HK-2 (cell line): ENCODE results near the gene KRT33A.
"Not testable (repeated sequence)": the region's sequence is repeated elsewhere in the genome, so short reads cannot be mapped to it uniquely, and the experiment has no call there.

ENCODE experiments used
- DNase-seq: peaks from one replicate; pipeline ENCODE4 v3.0.0-alpha.2; 2018; ENCODE audit not compliant: unreplicated experiment

KRT33A gene

DNA sequence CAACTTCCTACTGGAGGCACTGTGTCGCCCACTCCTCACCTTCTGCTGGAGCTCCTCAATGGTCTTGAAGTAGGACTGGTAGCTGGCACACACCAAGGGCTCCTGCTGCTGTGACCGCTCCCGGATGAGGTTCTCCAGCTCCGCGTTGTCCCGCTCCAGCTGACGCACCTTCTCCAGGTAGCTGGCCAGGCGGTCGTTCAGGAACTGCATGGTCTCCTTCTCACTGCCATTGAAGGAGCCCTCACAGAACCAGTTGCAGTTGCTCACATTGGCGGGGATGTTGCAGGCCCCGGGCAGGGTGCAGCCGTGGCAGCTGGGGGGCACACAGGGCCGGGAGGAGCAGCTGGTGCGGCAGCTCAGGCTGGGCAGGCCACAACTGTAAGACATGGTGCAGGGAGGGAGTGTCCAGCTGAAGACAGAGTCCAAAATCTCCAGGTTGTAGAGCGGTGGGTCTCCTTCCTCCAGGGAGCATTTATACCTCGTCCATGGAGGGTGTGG is at the start of gene KRT33A:
Gene KRT33A (minus strand): TSS at position 448 of the 498 bp plus-strand sequence. CDS start 61 bp downstream, at position 387.
- DNase-seq, result not testable (repeated sequence)

DNA sequence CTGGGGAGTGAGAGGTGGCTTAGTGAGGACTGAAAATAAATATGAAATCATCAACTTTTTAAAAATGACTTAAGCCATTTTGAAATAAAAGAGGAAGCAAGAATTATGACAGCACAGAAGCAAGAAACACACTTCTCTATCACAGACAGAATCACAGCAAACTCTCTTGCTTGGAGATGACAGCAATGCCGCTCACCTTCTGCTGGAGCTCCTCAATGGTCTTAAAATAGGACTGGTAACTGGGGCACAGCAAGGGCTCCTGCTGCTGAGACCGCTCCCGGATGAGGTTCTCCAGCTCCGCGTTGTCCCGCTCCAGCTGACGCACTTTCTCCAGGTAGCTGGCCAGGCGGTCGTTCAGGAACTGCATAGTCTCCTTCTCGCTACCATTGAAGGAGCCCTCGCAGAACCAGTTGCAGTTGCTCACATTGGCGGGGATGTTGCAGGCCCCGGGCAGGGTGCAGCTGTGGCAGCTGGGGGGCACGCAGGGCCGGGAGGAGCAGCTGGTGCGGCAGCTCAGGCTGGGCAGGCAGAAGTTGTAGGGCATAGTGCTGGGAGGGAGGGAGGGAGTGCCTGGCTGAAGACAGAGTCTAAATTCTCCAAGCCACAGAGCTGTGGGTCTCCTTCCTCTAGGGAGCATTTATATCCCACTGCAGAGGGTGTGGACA is 46.5 kb upstream of the KRT33A start, which contains the start of gene KRT31:
Gene KRT31 (minus strand): TSS at position 613 of the 665 bp plus-strand sequence. CDS start 69 bp downstream, at position 544.
- DNase-seq, result no peak

DNA sequence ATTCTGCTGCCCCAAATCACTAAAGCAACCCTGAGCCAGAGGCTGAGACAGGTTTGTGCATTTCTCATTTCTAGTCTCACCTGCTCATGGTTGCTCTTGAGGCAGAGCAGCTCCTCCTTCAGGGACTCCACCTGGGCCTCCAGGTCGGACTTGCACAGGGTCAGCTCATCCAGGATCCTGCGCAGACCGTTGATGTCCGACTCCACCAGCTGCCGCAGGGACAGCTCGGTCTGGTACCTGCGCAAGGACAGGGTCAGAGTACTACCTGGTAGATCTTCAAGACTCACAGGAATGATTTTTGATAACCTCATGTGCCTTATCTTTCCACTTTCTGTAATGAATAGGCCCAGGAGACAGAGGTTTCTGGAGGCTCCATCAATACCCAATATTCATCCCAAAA is 45.7 kb upstream of the KRT33A start:
- no peak for DNase-seq

DNA sequence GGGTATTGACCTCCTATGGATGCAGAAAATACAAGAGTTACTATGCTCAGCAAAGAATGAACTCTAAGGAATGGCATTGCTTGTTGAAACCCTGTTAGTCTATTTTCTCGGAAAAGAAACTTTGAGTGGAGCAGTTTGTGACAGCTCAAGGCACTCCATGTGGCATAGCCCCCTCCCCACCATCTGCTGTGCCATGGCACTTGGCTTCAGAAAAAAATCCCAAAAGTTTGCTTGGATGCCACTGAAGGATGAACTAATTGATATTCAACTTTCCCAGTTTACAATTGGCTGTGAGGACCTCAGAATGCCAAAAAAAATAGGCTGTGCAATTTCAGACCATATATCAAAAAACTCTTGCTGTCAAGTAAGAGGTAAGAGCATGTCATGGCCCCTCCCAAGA is 45.0 kb upstream of the KRT33A start:
- DNase-seq, result no peak

DNA sequence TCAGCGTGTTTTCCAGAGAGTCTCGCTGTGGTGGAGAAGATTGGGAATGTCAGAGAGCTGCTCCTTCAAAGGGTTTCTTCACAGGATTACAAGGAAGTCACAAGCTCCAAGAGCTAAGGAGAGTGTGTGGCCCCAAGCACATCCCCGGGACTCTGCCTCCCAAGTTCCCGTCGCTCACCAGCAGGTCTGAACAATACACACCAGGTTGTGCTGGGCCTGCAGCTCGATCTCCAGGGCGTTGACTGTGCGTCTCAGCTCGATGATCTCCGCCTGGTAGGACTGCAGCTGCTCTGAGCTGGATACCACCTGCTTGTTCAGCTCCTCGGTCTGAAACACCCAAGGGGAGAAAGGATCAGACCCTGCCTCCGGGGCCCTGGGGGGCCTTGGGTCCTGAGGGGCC is 44.4 kb upstream of the KRT33A start:
- not testable (repeated sequence) for DNase-seq

DNA sequence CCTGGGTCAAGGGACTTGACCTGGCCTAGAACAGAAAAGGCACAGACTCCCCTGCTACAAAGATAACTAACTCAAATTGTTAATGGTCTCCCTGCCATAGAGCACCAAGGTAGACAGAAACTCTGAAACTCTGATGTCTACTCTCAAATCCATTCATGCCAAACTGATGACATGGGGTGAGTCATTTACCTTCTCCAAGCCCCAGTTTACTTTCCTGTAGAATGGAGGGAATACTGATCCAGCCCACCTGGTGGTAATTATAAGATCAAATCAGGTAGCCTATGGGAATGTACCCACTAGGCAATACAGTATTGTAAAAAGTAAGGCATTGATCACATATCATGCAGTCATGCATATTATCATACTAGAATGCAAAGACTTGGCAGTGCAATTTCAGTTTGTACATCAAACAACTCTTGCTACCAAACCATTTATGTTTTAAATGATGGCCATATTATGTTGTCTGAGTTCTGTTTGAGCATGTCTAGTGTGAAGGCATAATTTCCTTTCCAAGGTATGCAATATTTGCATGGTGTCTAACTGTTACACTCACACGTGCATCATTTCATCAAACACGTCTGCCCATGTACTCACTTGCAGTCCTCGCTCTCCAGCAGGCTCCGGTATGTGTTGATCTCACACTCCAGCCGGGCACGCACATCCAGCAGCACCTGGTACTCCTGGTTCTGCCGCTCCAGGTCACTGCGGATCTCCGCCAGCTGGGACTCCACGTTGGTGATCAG is 43.8 kb upstream of the KRT33A start:
- no peak for DNase-seq

DNA sequence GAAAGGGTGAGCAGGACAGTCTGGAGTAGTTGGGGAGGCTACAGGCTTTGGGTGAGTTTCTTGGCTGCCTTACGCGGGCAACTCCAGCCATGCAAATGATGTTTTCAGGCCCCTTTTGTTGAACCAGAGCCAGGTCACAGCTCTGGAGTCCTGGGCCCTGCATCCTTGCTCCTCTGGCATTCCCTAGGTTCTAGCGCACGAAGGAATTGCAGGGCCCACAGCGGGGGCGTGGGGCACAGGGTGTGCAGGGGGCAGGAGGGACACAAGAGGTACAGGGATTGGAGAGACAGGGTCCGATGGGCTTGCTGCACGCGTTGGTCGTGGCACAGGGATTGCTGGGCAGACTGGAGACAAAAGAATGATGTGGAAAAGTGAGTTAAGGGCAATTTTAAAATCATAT is 43.2 kb upstream of the KRT33A start:
- no peak for DNase-seq

DNA sequence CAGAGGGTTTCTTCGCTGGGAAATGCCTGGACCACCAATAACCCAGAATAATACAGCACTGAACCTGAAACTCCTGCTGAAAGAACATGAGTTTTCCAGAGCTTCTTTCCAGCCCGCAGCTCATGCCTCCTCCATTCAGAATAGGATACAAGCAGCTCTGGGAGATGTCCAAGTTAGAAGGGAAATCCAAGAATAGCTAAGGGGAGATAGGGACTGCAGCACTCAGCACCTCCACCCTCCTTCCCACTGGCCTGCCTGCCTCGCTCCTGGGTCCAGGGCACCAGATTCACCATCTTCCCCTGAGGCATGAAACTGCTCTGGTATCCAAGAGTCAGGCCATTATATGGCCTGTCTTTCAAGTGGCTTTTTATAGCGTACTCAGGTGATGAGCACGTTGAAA is 42.7 kb upstream of the KRT33A start:
- no peak for DNase-seq

DNA sequence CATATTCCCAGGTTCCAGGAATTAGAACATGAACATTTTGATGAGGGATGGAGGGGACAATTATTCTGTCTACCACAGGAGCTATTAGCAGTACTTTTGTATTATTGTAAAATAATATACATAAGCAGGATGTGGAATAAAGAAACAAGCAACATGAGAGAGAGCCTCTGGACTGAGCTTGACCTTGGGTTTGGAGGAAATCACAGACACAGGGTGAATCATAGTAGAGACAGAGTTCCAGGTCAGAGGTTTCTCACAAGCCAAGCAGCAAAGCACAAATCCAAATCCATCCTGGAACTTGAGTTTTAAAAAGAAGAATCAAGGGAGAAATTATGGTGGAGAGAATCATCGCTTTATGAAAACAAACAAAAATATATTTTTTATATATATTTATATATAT is 41.6 kb upstream of the KRT33A start:
- no peak for DNase-seq

DNA sequence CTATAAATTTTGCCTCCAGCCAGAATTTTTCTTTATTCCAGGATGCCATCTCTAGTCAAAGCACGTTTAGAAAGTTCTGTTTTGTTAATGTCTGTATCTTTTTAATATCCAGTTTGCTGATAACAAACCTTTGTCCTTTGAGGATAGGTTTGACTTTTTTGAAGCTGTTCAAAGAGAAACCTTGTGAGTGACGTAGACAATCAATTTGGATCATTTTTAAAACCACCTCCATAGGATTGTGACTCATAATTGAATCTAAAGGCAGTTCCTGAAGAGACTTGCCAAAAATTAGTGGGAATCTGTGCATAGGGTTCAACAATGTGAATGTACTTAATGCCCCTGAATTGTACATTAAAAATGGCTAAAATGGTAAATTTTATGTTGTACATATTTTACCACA is 40.9 kb upstream of the KRT33A start:
- no peak for DNase-seq

DNA sequence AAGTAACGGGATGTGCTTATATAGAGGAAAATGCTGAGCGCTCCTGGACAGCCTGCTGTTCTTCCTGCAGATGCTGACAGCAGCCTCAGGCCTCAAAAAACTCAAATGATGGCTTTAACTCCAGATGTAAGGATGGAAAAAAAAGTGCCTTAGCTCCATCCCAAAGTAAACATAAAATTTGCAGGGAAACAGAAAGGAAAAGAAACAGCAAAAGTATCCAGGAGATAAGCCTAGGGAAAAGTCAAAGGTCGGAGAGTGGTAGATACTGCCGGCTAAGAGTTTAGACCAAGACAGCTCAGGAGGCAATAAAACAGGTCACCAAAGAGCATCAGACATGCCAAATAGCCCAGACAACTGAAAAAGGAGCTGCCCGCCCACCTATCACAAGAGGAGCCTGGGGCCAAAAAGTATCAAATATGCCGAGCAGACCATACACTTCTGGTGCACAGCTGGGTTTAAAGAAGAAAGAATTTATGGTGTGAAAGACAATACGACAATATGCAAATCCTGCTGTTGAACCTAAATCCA is 39.8 kb upstream of the KRT33A start:
- DNase-seq, result no peak

DNA sequence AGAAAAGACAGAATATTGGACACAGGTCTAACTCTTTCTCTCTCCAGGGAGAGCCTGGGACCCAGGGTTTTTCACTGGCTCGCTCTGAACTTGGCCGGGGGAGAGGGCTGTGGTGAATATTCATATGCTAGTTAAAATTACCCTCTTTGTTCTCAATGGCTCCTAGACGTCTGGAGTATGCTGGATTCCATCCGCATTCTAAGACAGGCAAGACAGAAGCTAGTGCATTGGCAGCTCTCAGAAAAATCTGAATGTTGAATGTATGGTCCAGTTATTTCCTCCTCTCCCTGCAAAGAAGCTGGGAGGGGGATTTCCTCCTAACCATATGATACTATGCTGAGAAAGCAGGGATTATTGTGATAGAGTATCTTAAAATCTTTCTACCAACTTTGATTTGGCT is 37.0 kb upstream of the KRT33A start:
- DNase-seq, result no peak

DNA sequence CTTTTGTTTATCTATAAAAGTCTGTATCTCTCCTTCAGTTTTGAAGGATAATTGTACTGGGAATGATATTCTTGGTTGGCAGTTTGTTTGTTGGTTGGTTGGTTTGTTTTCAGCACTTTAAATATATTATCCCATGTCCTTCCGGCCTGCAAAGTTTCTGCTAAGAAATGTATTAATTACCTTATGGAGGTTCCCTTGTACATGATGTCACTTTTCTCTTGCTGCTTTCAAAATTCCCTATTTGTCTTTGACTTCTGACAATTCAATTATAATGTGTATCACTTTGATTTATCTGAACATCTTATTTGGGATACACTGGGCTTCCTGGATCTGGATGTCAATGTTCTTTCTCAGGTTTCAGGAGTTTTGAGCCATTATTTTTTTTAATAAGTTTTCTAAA is 35.6 kb upstream of the KRT33A start:
- no peak for DNase-seq

DNA sequence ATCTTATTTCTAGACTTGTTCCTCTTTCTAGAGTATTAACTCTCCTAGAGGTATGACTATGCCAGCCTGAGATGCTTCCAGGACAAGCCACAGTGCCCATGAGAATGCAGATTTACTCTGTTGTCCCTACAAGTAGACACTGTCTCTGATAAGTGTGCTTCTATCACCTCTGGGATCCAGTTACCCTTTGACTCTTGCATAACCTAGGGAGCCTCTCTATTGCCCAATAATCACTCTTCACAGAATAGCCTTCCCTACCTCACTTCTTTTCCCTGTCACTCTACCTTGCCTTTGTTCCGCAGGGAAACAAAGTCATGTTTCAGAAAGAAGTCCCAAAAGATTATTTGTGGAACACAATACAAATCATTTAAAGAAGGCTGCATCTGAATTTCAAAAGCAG is 33.1 kb upstream of the KRT33A start:
- no peak for DNase-seq

DNA sequence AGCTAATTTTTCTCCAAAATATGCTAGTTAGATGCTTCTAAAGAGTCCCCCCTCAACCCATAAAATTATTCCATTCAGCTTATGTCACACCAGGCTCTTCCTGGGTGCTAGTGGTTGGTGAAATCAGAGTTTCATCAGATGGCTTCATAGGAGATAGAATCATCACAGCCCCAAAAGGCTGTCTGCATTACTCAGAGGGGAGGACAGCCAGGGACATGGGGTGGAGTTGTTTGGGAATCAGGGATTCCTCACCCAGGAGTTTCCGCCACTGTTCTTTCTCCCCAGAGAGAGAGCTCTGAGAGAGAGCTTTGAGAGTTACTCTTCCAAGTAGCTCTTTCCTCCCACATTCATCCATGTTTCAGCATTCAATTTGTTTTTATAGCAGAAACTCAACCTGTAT is 31.8 kb upstream of the KRT33A start:
- no peak for DNase-seq

DNA sequence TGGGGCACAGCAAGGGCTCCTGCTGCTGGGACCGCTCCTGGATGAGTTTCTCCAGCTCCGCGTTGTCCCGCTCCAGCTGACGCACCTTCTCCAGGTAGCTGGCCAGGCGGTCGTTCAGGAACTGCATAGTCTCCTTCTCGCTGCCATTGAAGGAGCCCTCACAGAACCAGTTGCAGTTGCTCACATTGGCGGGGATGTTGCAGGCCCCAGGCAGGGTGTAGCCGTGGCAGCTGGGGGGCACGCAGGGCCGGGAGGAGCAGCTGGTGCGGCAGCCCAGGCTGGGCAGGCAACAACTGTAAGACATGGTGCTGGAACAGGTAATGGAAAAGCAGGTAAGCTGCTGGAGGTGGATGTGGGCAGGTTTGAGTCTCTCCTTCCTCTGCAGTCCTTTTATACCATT is 31.3 kb upstream of the KRT33A start, which contains the start of gene KRT34:
Gene KRT34 (minus strand): TSS at position 364 of the 400 bp plus-strand sequence. CDS start 60 bp downstream, at position 304.
- DNase-seq, result not testable (repeated sequence)

DNA sequence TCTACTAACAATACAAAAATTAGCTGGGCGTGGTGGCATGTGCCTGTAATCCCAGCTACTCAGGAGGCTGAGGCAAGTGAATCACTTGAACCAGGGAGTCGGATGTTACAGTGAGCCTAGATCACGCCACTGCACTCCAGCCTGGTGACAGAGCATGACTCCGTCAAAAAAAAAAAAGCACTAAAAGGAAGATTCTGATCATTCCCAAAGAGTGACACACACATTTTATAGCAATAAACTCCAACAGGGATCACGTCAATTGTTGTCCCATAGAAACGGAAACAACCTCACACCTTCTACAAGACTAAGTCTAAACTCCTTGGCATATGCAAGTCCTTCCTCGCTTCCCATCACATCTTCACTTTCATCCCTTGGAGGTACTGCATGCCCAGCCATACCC is 29.5 kb upstream of the KRT33A start:
- DNase-seq, result peak; percentile 28

DNA sequence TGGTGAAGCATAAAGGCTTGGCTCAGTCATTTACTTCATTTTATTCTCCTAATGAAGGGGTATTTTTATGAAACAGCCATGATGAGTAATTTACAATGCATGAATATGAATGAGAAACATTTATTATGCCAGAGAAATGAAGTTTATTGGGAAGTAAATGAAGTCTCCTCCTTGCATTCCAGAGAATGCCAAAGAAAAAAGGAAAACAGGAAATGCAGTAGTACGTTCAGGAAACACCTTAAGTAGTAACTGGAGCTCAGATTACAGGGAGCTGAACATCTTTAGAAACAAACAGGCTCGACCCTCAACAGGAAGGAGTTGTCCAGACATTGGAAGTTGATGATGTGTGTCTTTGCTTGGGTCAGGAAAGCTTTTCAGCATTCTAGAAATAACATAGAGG is 26.9 kb upstream of the KRT33A start:
- no peak for DNase-seq

DNA sequence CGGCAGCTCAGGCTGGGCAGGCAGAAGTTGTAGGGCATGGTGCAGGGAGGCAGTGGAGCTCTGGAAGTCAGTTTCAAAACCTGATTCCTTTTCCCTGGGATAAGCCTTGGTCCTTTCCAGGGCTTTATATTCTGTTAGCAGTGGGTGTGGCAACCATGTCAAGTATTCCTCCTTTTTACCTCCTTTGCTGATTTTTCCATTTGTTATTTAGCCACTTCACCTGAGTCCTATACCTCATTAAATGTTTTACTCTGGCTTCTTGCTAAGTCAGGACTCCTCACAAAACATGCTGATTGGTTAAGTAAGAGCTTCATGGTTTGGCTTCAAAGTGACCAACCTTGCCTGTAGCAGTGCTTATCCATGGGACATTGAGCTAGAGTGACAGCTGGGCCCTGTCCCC is 19.1 kb upstream of the KRT33A start, which contains the start of gene KRT33B:
Gene KRT33B (minus strand): TSS at position 101 of the 400 bp plus-strand sequence. CDS start 63 bp downstream, at position 38.
- DNase-seq, result no peak

DNA sequence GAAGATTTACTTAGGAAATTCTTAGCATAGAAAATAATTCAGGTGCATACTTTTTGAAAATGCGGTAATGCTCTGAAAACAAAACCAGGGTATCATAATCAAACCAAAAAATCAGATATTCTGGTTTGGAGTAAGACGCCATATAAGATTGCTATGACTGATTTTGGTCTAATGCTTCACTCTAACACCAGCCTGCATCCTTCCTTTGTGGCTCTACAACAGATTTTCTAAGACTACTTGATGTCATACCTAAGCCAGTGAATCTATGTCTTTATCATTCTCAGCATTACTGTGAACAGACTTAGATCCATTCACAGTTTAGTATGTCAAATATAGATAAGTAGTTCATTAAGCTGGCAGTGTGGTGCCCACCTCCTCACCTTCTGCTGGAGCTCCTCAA is 18.4 kb upstream of the KRT33A start:
- DNase-seq, result no peak

DNA sequence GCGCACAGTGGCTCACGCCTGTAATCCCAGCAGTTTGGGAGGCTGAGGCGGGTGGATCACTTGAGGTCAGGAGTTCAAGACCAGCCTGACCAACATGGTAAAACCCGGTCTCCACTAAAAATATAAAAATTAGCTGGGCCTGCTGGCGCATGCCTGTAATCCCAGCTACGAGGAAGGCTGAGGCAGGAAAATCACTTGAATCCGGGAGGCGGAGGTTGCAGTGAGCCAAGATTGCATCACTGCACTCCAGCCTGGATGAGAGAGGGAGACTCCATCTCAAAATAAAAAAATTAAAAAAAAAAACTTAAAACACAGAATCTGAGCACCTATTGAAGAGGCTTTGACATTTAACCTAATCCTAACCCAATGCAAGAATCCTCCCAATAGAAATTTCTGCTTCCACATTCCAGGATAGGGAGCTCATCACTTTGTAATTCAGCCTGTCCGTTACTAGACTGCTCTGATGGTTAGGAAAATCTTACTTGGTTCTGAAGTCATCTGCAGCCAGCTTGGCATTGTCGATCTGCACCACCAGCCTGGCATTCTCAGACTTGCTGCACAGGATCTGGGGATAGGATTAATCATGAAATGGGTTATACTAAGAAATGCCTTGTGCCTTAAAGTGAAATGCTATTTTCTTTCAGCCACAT is 16.9 kb upstream of the KRT33A start:
- peak; percentile 35 for DNase-seq

DNA sequence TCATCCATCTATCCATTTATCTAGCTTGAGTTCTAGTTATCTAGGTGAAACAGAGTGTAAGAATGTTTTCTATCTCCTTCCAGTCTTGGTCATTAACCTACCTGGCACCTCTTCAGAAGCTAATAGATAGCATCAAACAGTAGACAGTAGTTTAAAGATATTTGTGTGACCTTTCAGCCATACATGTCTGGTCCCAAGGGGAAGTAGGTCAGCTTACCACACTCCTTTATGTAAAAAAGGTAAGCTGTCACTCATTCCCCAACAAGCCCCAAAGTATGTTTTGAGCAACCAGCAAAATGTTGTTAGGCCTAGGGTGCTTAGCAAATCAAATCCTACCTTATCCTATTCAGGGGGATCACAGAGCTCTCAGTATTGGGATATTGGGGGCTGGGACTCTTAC is 15.4 kb upstream of the KRT33A start:
- DNase-seq, result no peak
